Thyroid gland (tissue), 4 donors: ENCODE data around the gene PASK. TPM values are rescaled to one million over a fixed set of nuclear protein-coding genes. Genes with fewer than 3 reads are reported as not detected.
"Not testable (repeated sequence)": the region's sequence is repeated elsewhere in the genome, so short reads cannot be mapped to it uniquely, and the experiment has no call there.

Experiments
- DNase-seq, 2 donors: peaks; one replicate each; pipeline ENCODE4 v3.0.0-alpha.2; 2019
- H3K27ac ChIP-seq, 3 donors: fragments of 200-600 bp; sonication (generic); 1 replicate in 2 of 3; 2 replicates in 1 of 3; pipeline ENCODE4 v1.5.1; 2016 to 2019; ENCODE audit warnings: mild to moderate bottlenecking in 1 of 3, moderate library complexity in 1 of 3
- H3K27me3 ChIP-seq: fragments of 200-600 bp; sonication (generic); one replicate; pipeline ENCODE4 v1.5.1; 2019
- H3K36me3 ChIP-seq, 2 donors: fragments of 200-600 bp; sonication (generic); one replicate each; pipeline ENCODE4 v1.5.1; 2016 to 2019
- H3K4me1 ChIP-seq, 2 donors: fragments of 200-600 bp; sonication (generic); one replicate each; pipeline ENCODE4 v1.5.1; 2017 to 2019
- H3K4me3 ChIP-seq, 3 donors: fragments of 200-600 bp; sonication (generic); replicated peaks in 1 of 3; 1 replicate in 2 of 3; 2 replicates in 1 of 3; pipeline ENCODE4 v1.5.1; 2016; ENCODE audit warnings: mild to moderate bottlenecking in 1 of 3
- H3K9me3 ChIP-seq: fragments of 200-600 bp; sonication (generic); one replicate; pipeline ENCODE4 v1.5.1; 2017
- POLR2A ChIP-seq, 2 donors: fragments of 450-650 bp; IDR thresholded peaks; one replicate each; pipeline ENCODE4 v1.6.1; 2017; ENCODE audit warnings: antibody characterized with exemption in 2 of 2, mild to moderate bottlenecking in 2 of 2, moderate library complexity in 1 of 2
- WGBS, 2 donors: methylation state at CpG; one replicate each; pipeline ENCODE4 v1.1.5; 2017; 5-methylcytosine and 5-hydroxymethylcytosine counted together
- intact Hi-C: fragments of 100-400 bp; cut with DNase I; formaldehyde crosslinking; loops from one replicate; pipeline ENCODE4 v1.15.1; 2023
- total RNA-seq, 4 donors: library from RNA; depleted of rRNA; stranded (reverse); fragments of >200 nt; gene quantifications; one replicate each; pipeline ENCODE4 v1.2.3, GENCODE V29; 2016
- TF ChIP-seq, protein P1 (sequence below), 6 experiments: fragments of 200-600 bp in 3 of 6; fragments of 450-650 bp in 3 of 6; sonication (generic) in 3 of 6; IDR thresholded peaks; one replicate each; pipeline ENCODE4 v1.5.1; 2016 to 2019; ENCODE audit warnings: antibody characterized with exemption in 6 of 6, mild to moderate bottlenecking in 2 of 6, inconsistent platforms in 1 of 6, moderate library complexity in 1 of 6

PASK gene
- total RNA-seq, 4 donors from 2014 or later: 7.0 to 29.4 (median 20.8) TPM

- no peak for DNase-seq
- 84% methylated on average over 30 to 35 of the region's 35 CpGs for WGBS, 2 donors
- H3K27ac ChIP-seq: no peak overlapping the region
Measured at GRCh38 chr2:241108271-241109209, 40.7 kb downstream of the PASK start.

GRCh38 chr2:241107031-241107783 is 42.1 kb downstream of the PASK start:
- Histone ChIP-seq H3K4me1 (peaks cover 7 to 9% of the 10 kb centered on the region in 2 donors), H3K4me3 (no peak overlapping the region), H3K27ac (no peak overlapping the region), H3K27me3 (no peaks in the 10 kb centered on the region), H3K9me3 (no peaks in the 10 kb centered on the region), H3K36me3 (no peaks in the 10 kb centered on the region)
- intact Hi-C loops: no loop called here
- 93 to 97% methylated on average over 8 to 9 of the region's 9 CpGs for WGBS, 2 donors
- no peak for DNase-seq
- TF ChIP-seq POLR2A (IDR thresholded peaks at IDR 0.05): no peak
- TF ChIP-seq, protein P1, sequence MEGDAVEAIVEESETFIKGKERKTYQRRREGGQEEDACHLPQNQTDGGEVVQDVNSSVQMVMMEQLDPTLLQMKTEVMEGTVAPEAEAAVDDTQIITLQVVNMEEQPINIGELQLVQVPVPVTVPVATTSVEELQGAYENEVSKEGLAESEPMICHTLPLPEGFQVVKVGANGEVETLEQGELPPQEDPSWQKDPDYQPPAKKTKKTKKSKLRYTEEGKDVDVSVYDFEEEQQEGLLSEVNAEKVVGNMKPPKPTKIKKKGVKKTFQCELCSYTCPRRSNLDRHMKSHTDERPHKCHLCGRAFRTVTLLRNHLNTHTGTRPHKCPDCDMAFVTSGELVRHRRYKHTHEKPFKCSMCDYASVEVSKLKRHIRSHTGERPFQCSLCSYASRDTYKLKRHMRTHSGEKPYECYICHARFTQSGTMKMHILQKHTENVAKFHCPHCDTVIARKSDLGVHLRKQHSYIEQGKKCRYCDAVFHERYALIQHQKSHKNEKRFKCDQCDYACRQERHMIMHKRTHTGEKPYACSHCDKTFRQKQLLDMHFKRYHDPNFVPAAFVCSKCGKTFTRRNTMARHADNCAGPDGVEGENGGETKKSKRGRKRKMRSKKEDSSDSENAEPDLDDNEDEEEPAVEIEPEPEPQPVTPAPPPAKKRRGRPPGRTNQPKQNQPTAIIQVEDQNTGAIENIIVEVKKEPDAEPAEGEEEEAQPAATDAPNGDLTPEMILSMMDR (IDR thresholded peaks at IDR 0.05): no peak

More at GRCh38 chr2:241108271-241109209, 40.7 kb downstream of the PASK start:
- H3K9me3 ChIP-seq: no peaks in the 10 kb centered on the region
- no peak overlapping the region for H3K4me3 ChIP-seq
- TF ChIP-seq, protein P1 (IDR thresholded peaks at IDR 0.05): no peak
- no peak for TF ChIP-seq POLR2A (IDR thresholded peaks at IDR 0.05)
- peaks cover 0 to under 1% of the 10 kb centered on the region in 2 donors for H3K4me1 ChIP-seq
- intact Hi-C loops: no loop called here
- no peaks in the 10 kb centered on the region for H3K27me3 ChIP-seq
- no peaks in the 10 kb centered on the region for H3K36me3 ChIP-seq

- Histone ChIP-seq H3K27ac (peak overlapping the region in 1 of 3 donors; percentile 10), H3K36me3 (no peaks in the 10 kb centered on the region), H3K27me3 (no peaks in the 10 kb centered on the region), H3K9me3 (no peaks in the 10 kb centered on the region), H3K4me1 (peaks cover 11 to 14% of the 10 kb centered on the region in 2 donors), H3K4me3 (no peak overlapping the region)
- 29 to 50% methylated on average over 2 to 3 of the region's 3 CpGs for WGBS, 2 donors
- no peak for TF ChIP-seq POLR2A (IDR thresholded peaks at IDR 0.05)
- TF ChIP-seq, protein P1 (IDR thresholded peaks at IDR 0.05): no peak
- intact Hi-C loops: no loop called here
- no peak for DNase-seq
Measured at GRCh38 chr2:241105641-241106040, 43.6 kb downstream of the PASK start.

DNA sequence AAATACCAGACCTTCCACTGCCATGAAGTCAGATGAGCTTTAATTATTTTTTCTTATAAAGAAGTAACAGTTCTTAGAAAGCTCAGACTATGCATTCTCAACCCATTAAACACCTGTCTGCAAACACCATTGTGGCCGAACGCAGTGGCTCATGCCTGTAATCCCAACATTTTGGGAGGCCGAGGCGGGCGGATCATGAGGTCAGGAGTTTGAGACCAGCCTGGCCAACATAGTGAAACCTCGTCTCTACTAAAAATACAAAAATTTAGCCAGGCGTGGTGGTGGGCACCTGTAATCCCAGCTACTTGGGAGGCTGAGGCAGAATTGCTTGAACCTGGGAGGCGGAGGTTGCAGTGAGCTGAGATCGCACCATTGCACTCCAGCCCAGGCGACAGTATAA is 44.7 kb downstream of the PASK start:
- H3K27me3 ChIP-seq, H3K4me3 ChIP-seq, H3K36me3 ChIP-seq, intact Hi-C loops, H3K27ac ChIP-seq, DNase-seq, H3K9me3 ChIP-seq: not testable (repeated sequence)
- peaks cover 21 to 23% of the 10 kb centered on the region in 2 donors for H3K4me1 ChIP-seq
- 97% methylated on average over 10 of the region's 10 CpGs for WGBS, 2 donors

DNA sequence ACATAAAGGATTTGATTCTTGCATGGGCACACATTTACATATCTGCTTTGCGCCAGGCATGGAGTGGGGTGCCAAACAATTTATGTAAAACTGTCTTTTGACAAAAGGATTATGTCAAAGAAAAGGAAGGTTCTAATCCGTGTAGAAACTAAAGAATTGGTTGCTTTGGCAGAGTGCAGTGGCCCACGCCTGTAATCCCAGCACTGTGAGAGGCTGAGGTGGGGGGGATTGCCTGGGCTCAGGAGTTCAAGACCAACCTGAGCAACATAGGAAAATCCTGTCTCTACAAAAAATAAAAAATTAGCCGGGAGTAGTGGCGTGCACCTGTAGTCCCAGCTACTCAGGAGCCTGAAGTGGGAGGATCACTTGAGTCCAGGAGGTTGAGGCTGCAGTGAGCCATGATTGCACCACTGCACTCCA is 46.1 kb downstream of the PASK start:
- 31 to 33% methylated on average over 5 of the region's 5 CpGs for whole genome bisulfite sequencing, 2 donors
- Histone ChIP-seq H3K4me1 (peaks cover 23 to 33% of the 10 kb centered on the region in 2 donors), H3K9me3 (no peaks in the 10 kb centered on the region), H3K27me3 (no peaks in the 10 kb centered on the region), H3K36me3 (no peaks in the 10 kb centered on the region), H3K27ac (peak overlapping the region; percentile 86 to 93 (median 90)), H3K4me3 (peak overlapping the region in 2 of 3 donors; percentile 63 to 97)
- DNase-seq: no peak
- intact Hi-C loops: no loop called here
- TF ChIP-seq POLR2A (IDR thresholded peaks at IDR 0.05): no peak
- TF ChIP-seq, protein P1 (IDR thresholded peaks at IDR 0.05): peak in 1 of 6 experiments; percentile 11
